Skin epidermis (tissue), 12 donors: ENCODE measurements around the gene LILRB2.
A peak's percentile ranks its signal among the peaks of the same experiment; 100 is the strongest.
"Not testable (repeated sequence)": the region's sequence is repeated elsewhere in the genome, so short reads cannot be mapped to it uniquely, and the experiment has no call there.

Experiments
- H3K27ac ChIP-seq, 21 experiments: fragments of 200-600 bp; sonication (generic) in 11 of 21; one replicate each; pipeline ENCODE4 v1.5.0; 2020; ENCODE audit warnings: mild to moderate bottlenecking in 3 of 21, inconsistent platforms in 2 of 21, moderate library complexity in 2 of 21
- H3K4me3 ChIP-seq, 7 experiments: fragments of 200-600 bp; sonication (generic) in 2 of 7; one replicate each; pipeline ENCODE4 v1.5.0; 2020; ENCODE audit warnings: inconsistent platforms in 2 of 7, mild to moderate bottlenecking in 2 of 7, moderate library complexity in 1 of 7

LILRB2 gene

GRCh38 chr19:54278056-54278455 is 2.9 kb downstream of the LILRB2 start:
- H3K27ac ChIP-seq, H3K4me3 ChIP-seq: not testable (repeated sequence)

GRCh38 chr19:54277111-54277615 is 3.7 kb downstream of the LILRB2 start:
- not testable (repeated sequence) for H3K27ac ChIP-seq, H3K4me3 ChIP-seq

GRCh38 chr19:54275951-54276350 is 5.0 kb downstream of the LILRB2 start:
- Histone ChIP-seq H3K4me3 (no peak overlapping the region), H3K27ac (no peak overlapping the region)

- H3K27ac ChIP-seq, H3K4me3 ChIP-seq: not testable (repeated sequence)
Observed at GRCh38 chr19:54274516-54274915, 6.4 kb downstream of the LILRB2 start.

- no peak overlapping the region for H3K4me3 ChIP-seq
- no peak overlapping the region for H3K27ac ChIP-seq
Observed at GRCh38 chr19:54273821-54274220, 7.1 kb downstream of the LILRB2 start.

GRCh38 chr19:54272181-54272580 is 8.7 kb downstream of the LILRB2 start:
- H3K4me3 ChIP-seq = not testable (repeated sequence)
- peak overlapping the region in 1 of 21 experiments; percentile 10 for H3K27ac ChIP-seq

GRCh38 chr19:54271587-54271986 is 9.3 kb downstream of the LILRB2 start:
- peak overlapping the region in 1 of 21 experiments; percentile 10 for H3K27ac ChIP-seq
- H3K4me3 ChIP-seq = not testable (repeated sequence)

- H3K4me3 ChIP-seq = no peak overlapping the region
- H3K27ac ChIP-seq = no peak overlapping the region
Observed at GRCh38 chr19:54271106-54271505, 9.8 kb downstream of the LILRB2 start.

GRCh38 chr19:54268936-54269335 is 12.0 kb downstream of the LILRB2 start:
- Histone ChIP-seq H3K4me3 (no peak overlapping the region), H3K27ac (no peak overlapping the region)

GRCh38 chr19:54266133-54266532 is 14.8 kb downstream of the LILRB2 start:
- Histone ChIP-seq H3K27ac (no peak overlapping the region), H3K4me3 (no peak overlapping the region)

GRCh38 chr19:54262470-54262869 is 18.4 kb downstream of the LILRB2 start:
- H3K27ac ChIP-seq = no peak overlapping the region
- H3K4me3 ChIP-seq = no peak overlapping the region

GRCh38 chr19:54262066-54262465 is 18.8 kb downstream of the LILRB2 start:
- H3K27ac ChIP-seq = no peak overlapping the region
- H3K4me3 ChIP-seq = no peak overlapping the region

GRCh38 chr19:54257116-54257480 is 23.8 kb downstream of the LILRB2 start, which contains the start of gene LILRB5:
TSS of gene LILRB5 (minus strand) at chr19:54257273. CDS start at chr19:54257193, 80 bp downstream.
- Histone ChIP-seq H3K4me3 (no peak within 1 kb of the TSS), H3K27ac (peak within 1 kb of the TSS in 2 of 21 experiments; percentile 40 to 58)

GRCh38 chr19:54256250-54257115 is 24.4 kb downstream of the LILRB2 start:
- Histone ChIP-seq H3K27ac (peak overlapping the region in 2 of 21 experiments; percentile 40 to 58), H3K4me3 (no peak overlapping the region)

- H3K4me3 ChIP-seq = no peak overlapping the region
- H3K27ac ChIP-seq = no peak overlapping the region
Observed at GRCh38 chr19:54255105-54255775, 25.7 kb downstream of the LILRB2 start.

- no peak overlapping the region for H3K4me3 ChIP-seq
- H3K27ac ChIP-seq = no peak overlapping the region
Observed at GRCh38 chr19:54254195-54254906, 26.6 kb downstream of the LILRB2 start.

GRCh38 chr19:54253331-54254194 is 27.3 kb downstream of the LILRB2 start:
- H3K27ac ChIP-seq = no peak overlapping the region

GRCh38 chr19:54252845-54253244 is 28.1 kb downstream of the LILRB2 start:
- Histone ChIP-seq H3K27ac (no peak overlapping the region), H3K4me3 (no peak overlapping the region)

More at GRCh38 chr19:54253331-54254194, 27.3 kb downstream of the LILRB2 start:
- H3K4me3 ChIP-seq = no peak overlapping the region

- Histone ChIP-seq H3K4me3 (no peak overlapping the region), H3K27ac (no peak overlapping the region)
Observed at GRCh38 chr19:54252243-54252642, 28.7 kb downstream of the LILRB2 start.
